ENCODE data around the gene CNTNAP5.

DNA sequence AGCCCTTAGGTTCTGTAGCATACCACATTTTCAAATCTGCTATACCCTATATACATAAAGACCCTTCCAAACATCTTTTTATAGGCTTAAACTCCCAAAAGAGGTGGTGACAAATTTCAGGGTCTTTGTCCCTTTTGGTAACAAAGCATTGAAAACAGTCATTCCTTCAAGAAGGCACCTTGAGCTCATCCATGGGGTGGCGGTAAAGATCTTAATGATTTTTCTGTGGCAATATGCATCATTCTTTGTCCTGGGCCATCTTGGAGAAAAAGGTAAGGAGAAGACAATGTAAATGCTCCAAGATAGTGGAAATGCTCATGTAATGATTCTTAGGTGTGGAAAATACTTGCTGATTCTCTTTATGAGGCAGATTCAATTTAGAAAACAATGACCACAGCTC, 890.5 kb downstream of the CNTNAP5 start:
- TF ChIP-seq, protein P1, sequence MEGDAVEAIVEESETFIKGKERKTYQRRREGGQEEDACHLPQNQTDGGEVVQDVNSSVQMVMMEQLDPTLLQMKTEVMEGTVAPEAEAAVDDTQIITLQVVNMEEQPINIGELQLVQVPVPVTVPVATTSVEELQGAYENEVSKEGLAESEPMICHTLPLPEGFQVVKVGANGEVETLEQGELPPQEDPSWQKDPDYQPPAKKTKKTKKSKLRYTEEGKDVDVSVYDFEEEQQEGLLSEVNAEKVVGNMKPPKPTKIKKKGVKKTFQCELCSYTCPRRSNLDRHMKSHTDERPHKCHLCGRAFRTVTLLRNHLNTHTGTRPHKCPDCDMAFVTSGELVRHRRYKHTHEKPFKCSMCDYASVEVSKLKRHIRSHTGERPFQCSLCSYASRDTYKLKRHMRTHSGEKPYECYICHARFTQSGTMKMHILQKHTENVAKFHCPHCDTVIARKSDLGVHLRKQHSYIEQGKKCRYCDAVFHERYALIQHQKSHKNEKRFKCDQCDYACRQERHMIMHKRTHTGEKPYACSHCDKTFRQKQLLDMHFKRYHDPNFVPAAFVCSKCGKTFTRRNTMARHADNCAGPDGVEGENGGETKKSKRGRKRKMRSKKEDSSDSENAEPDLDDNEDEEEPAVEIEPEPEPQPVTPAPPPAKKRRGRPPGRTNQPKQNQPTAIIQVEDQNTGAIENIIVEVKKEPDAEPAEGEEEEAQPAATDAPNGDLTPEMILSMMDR (IDR thresholded peaks at IDR 0.05) = no peak
- no peak for TF ChIP-seq POLR2A (IDR thresholded peaks at IDR 0.05)
